OCI-LY1 (cell line): ENCODE data around the gene TTC31.

ENCODE experiments used
- H2AFZ ChIP-seq: fragments of 200-600 bp; sonication (generic), shearing (Covaris generic); 2 replicates; pipeline ENCODE4 v1.6.0; 2014; ENCODE audit warnings: antibody characterized with exemption, mild to moderate bottlenecking, low read length
- H3F3A ChIP-seq: fragments of 200-600 bp; sonication (generic), shearing (Covaris generic); 2 replicates; pipeline ENCODE4 v1.6.0; 2014; ENCODE audit warnings: mild to moderate bottlenecking, antibody characterized with exemption, low read length, moderate library complexity; ENCODE audit not compliant: insufficient read depth
- H3K27ac ChIP-seq: fragments of 200-600 bp; sonication (generic); 2 replicates; pipeline ENCODE4 v1.5.1; 2014; ENCODE audit warnings: low read length, mixed run types, mild to moderate bottlenecking, low read depth; ENCODE audit not compliant: poor library complexity, severe bottlenecking
- H3K27me3 ChIP-seq: fragments of 200-600 bp; sonication (generic); 2 replicates; pipeline ENCODE4 v1.6.0; 2014; ENCODE audit warnings: antibody characterized with exemption, mild to moderate bottlenecking, low read length, moderate library complexity; ENCODE audit not compliant: insufficient read depth
- H3K36me3 ChIP-seq: fragments of 200-600 bp; sonication (generic); 2 replicates; pipeline ENCODE4 v1.6.1; 2014; ENCODE audit warnings: mild to moderate bottlenecking, antibody characterized with exemption, low read length, moderate library complexity, mixed read lengths; ENCODE audit not compliant: insufficient read depth
- H3K4me1 ChIP-seq: fragments of 200-600 bp; sonication (generic); 2 replicates; pipeline ENCODE4 v1.5.1; 2014; ENCODE audit warnings: mild to moderate bottlenecking, low read length, moderate library complexity; ENCODE audit not compliant: insufficient read depth, severe bottlenecking
- H3K4me2 ChIP-seq: fragments of 200-600 bp; sonication (generic), shearing (Covaris generic); 2 replicates; pipeline ENCODE4 v1.6.1; 2014; ENCODE audit warnings: low read length
- H3K4me3 ChIP-seq: fragments of 200-600 bp; sonication (generic); 2 replicates; pipeline ENCODE4 v1.5.1; 2014; ENCODE audit warnings: low read length, low read depth, mild to moderate bottlenecking, mixed read lengths; ENCODE audit not compliant: poor library complexity, severe bottlenecking
- H3K79me2 ChIP-seq: fragments of 200-600 bp; shearing (Covaris generic); 2 replicates; pipeline ENCODE4 v1.6.1; 2016; ENCODE audit warnings: mixed run types, low read length, mixed read lengths; ENCODE audit not compliant: insufficient read depth
- H3K9ac ChIP-seq: fragments of 200-600 bp; sonication (generic), shearing (Covaris generic); 2 replicates; pipeline ENCODE4 v1.6.1; 2014; ENCODE audit warnings: mild to moderate bottlenecking, low read length, mixed read lengths
- H3K9me2 ChIP-seq: fragments of 200-600 bp; sonication (generic), shearing (Covaris generic); 2 replicates; pipeline ENCODE4 v1.6.1; 2014; ENCODE audit warnings: low read depth, mild to moderate bottlenecking, low read length, mixed read lengths
- H3K9me3 ChIP-seq: fragments of 200-600 bp; shearing (Covaris generic); 2 replicates; pipeline ENCODE4 v1.6.1; 2014; ENCODE audit warnings: low read length, mixed read lengths
- H4K20me1 ChIP-seq: fragments of 200-600 bp; sonication (generic), shearing (Covaris generic); 2 replicates; pipeline ENCODE4 v1.6.0; 2016; ENCODE audit warnings: mild to moderate bottlenecking, low read length; ENCODE audit not compliant: insufficient read depth
- EZH2 ChIP-seq: fragments of 200-600 bp; sonication (generic), shearing (Covaris generic); IDR thresholded peaks from 2 replicates; pipeline ENCODE4 v1.8.0; 2017; ENCODE audit warnings: borderline replicate concordance, mixed run types, mild to moderate bottlenecking, antibody characterized with exemption, low read length, moderate library complexity, mixed read lengths
- TF ChIP-seq, protein P1 (sequence below): fragments of 200-600 bp; sonication (generic), shearing (Covaris generic); IDR thresholded peaks from 2 replicates; pipeline ENCODE4 v1.5.1; 2017; ENCODE audit warnings: mild to moderate bottlenecking, antibody characterized with exemption, low read length, moderate library complexity, mixed read lengths

The TTC31 gene

DNA sequence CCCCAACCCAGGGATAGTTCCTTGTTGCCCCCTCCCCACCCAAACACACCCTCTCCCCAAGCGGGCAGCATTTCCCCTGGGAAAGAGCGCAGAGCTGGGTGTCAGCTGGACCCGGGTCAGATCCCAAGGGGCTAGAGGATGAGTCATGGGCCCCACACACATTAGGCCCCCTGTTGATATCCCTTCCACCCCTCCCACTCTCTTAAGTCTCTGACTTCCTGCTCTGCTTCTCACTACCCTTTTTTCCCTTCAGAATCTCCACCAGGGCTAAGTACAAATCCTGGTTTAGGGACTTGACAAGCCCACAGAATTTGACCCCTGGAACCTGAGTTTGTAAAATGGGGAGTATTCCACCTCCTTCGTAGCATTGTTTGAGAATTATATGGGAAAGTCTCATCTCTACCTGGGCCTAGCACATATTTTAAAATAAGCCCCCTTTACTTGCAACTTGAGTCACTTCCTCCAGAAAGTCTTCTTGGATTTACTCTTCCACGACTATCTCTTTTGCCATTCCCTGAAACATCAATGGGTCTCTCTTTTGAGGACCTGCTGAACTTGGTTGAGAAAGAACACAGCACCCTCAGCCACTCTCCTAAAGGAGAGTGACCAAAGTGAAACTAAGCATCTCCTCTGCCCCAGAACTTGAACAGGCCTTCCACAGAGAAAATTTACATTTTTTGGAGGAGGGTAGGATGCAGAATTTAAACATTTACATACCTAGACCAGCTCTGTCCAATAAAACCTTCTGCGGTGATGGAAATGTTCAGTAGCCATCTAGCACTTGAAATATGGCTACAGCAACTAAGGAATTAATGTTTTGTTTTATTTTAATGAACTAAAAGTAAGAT lies 45.8 kb upstream of the TTC31 start:
- Histone ChIP-seq H4K20me1 (no peaks in the 10 kb centered on the region), H3K36me3 (no peaks in the 10 kb centered on the region), H3K4me1 (peaks cover 18% of the 10 kb centered on the region), H3K9me3 (no peaks in the 10 kb centered on the region), H3K27ac (no peak overlapping the region), H3K27me3 (peaks cover 12% of the 10 kb centered on the region; the same call in 1 of the 2 replicates), H3K4me3 (no peak overlapping the region), H3K4me2 (no peak overlapping the region), H3K79me2 (no peaks in the 10 kb centered on the region), H3F3A (no peaks in the 10 kb centered on the region), H2AFZ (no peak overlapping the region), H3K9ac (no peak overlapping the region), H3K9me2 (no peaks in the 10 kb centered on the region)
- TF ChIP-seq, protein P1, sequence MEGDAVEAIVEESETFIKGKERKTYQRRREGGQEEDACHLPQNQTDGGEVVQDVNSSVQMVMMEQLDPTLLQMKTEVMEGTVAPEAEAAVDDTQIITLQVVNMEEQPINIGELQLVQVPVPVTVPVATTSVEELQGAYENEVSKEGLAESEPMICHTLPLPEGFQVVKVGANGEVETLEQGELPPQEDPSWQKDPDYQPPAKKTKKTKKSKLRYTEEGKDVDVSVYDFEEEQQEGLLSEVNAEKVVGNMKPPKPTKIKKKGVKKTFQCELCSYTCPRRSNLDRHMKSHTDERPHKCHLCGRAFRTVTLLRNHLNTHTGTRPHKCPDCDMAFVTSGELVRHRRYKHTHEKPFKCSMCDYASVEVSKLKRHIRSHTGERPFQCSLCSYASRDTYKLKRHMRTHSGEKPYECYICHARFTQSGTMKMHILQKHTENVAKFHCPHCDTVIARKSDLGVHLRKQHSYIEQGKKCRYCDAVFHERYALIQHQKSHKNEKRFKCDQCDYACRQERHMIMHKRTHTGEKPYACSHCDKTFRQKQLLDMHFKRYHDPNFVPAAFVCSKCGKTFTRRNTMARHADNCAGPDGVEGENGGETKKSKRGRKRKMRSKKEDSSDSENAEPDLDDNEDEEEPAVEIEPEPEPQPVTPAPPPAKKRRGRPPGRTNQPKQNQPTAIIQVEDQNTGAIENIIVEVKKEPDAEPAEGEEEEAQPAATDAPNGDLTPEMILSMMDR = no peak
- no peak for TF ChIP-seq EZH2

DNA sequence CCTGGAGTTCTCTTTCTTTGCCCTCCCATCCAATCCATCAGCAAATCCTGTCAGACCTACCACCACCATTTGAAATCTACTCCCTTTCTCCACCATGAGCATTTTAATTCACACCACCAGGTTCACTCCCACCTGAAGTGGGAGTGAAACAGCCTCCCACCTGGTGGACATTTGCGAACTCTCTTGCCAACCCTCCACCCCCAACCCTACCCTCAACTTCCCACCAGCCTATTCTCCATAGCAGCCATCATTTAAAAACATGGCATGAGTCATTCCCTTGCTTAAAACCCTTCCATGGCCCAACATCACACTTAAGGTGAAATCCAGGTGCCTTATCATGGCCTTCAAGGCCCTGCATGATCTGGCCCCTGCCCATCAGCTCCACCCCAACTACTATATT lies 44.6 kb upstream of the TTC31 start:
- no peak overlapping the region for H3K4me3 ChIP-seq
- TF ChIP-seq EZH2 = no peak
- TF ChIP-seq, protein P1 = no peak
- H3K9me2 ChIP-seq = no peaks in the 10 kb centered on the region

DNA sequence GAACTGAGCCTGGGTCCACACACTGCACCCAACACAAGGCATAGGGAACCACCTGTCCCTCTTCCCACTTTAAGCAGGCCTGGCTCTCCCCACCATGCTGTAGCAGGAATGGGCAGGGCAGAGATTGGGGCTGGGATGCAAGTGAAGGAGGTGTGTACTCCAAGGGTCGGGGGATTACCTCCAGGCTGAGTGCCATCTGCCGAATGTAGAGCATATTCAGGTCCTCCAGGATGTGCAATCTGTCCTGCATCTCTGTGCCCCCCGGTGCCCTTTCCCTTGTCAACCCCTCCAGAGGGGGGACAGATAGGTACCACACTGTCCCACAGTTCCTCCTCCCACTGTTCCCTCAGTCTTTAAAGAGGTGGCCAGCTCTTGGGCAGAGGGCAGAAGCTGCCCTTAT lies 43.5 kb upstream of the TTC31 start:
- Histone ChIP-seq H3K27ac (no peak overlapping the region), H3K9me2 (no peaks in the 10 kb centered on the region), H3K79me2 (no peaks in the 10 kb centered on the region), H3K4me2 (no peak overlapping the region), H3K36me3 (no peaks in the 10 kb centered on the region), H3K9me3 (no peaks in the 10 kb centered on the region), H3F3A (no peaks in the 10 kb centered on the region), H3K27me3 (peaks cover 10% of the 10 kb centered on the region; the same call in 1 of the 2 replicates), H3K9ac (no peak overlapping the region), H3K4me3 (no peak overlapping the region), H4K20me1 (no peaks in the 10 kb centered on the region), H3K4me1 (peaks cover 24% of the 10 kb centered on the region), H2AFZ (no peak overlapping the region)
- TF ChIP-seq, protein P1 = no peak

More for the DNA sequence above, 44.6 kb upstream of the TTC31 start:
- H3K9me3 ChIP-seq = no peaks in the 10 kb centered on the region
- no peaks in the 10 kb centered on the region for H4K20me1 ChIP-seq
- no peak overlapping the region for H2AFZ ChIP-seq
- no peak overlapping the region for H3K27ac ChIP-seq
- peaks cover 19% of the 10 kb centered on the region for H3K4me1 ChIP-seq
- H3K9ac ChIP-seq = no peak overlapping the region
- H3K27me3 ChIP-seq = peaks cover 8% of the 10 kb centered on the region; the same call in 1 of the 2 replicates
- H3F3A ChIP-seq = no peaks in the 10 kb centered on the region
- no peak overlapping the region for H3K4me2 ChIP-seq
- no peaks in the 10 kb centered on the region for H3K79me2 ChIP-seq
- no peaks in the 10 kb centered on the region for H3K36me3 ChIP-seq
